Measurements from ENCODE around the gene HPS5. TPM values are rescaled to one million over a fixed set of nuclear protein-coding genes. Genes with fewer than 3 reads are reported as not detected.

HPS5 gene
- total RNA-seq, 1 donor from 2014 or later: 33.0 TPM

GRCh38 chr11:18233912-18234311 is 88.0 kb downstream of the HPS5 start:
- H3K27me3 ChIP-seq: peaks cover 3% of the 10 kb centered on the region
- no peak overlapping the region for H3K4me3 ChIP-seq
- intact Hi-C loops (cut with DNase I): no loop called here
- no peaks in the 10 kb centered on the region for H3K36me3 ChIP-seq
- H3K4me1 ChIP-seq: no peaks in the 10 kb centered on the region
- ATAC-seq (no peak), DNase-seq (no peak)
- H3K9me3 ChIP-seq: no peaks in the 10 kb centered on the region
- no peak overlapping the region for H3K27ac ChIP-seq
- no peak for TF ChIP-seq CTCF (IDR thresholded peaks at IDR 0.05)

GRCh38 chr11:18230859-18231258 is 91.1 kb downstream of the HPS5 start:
- DNase-seq (no peak), ATAC-seq (no peak)
- Histone ChIP-seq H3K4me3 (no peak overlapping the region), H3K4me1 (no peaks in the 10 kb centered on the region), H3K27me3 (peaks cover 3% of the 10 kb centered on the region), H3K9me3 (no peaks in the 10 kb centered on the region), H3K27ac (no peak overlapping the region), H3K36me3 (no peaks in the 10 kb centered on the region)
- intact Hi-C loops (cut with DNase I): no loop called here
- no peak for TF ChIP-seq CTCF (IDR thresholded peaks at IDR 0.05)

GRCh38 chr11:18229501-18229900 is 92.4 kb downstream of the HPS5 start:
- Histone ChIP-seq H3K4me3 (no peak overlapping the region), H3K9me3 (no peaks in the 10 kb centered on the region), H3K36me3 (no peaks in the 10 kb centered on the region), H3K27ac (no peak overlapping the region), H3K27me3 (peaks cover 3% of the 10 kb centered on the region), H3K4me1 (no peaks in the 10 kb centered on the region)
- TF ChIP-seq CTCF (IDR thresholded peaks at IDR 0.05): no peak
- DNase-seq (no peak), ATAC-seq (no peak)
- intact Hi-C loops (cut with DNase I): no loop called here

Other genes starting within 250 kb of the HPS5 start
- gene SAAL1, start 216.1 kb downstream of the HPS5 start, total RNA-seq: 8.8 TPM
- gene MRGPRX3, start 189.6 kb downstream of the HPS5 start, total RNA-seq: not detected
- gene MRGPRX4, start 149.3 kb downstream of the HPS5 start, total RNA-seq: not detected
- gene SAA4, start 85.3 kb downstream of the HPS5 start, total RNA-seq: not detected
- gene SAA2, start 73.5 kb downstream of the HPS5 start, total RNA-seq: 4.2 TPM
- gene SAA1, start 55.9 kb downstream of the HPS5 start, total RNA-seq: 13.3 TPM
- 40.8 TPM for gene GTF2H1, start 427 bp upstream of the HPS5 start, total RNA-seq
- gene LDHA, start 72.4 kb upstream of the HPS5 start, total RNA-seq: 231 TPM
- not detected for gene LDHC, start 90.2 kb upstream of the HPS5 start, total RNA-seq
- not detected for gene LDHAL6A, start 133.7 kb upstream of the HPS5 start, total RNA-seq
- gene TSG101, start 204.8 kb upstream of the HPS5 start, total RNA-seq: 46.6 TPM